GM19025 (cell line): ENCODE results near the gene IKBIP.
"Not testable (repeated sequence)": the region's sequence is repeated elsewhere in the genome, so short reads cannot be mapped to it uniquely, and the experiment has no call there.

Source experiments
- ATAC-seq: cut with Tn5 transposase; IDR thresholded peaks from one replicate; pipeline ENCODE4 v1.9.1; 2021; ENCODE audit warnings: mild to moderate bottlenecking, low read depth, moderate library complexity; ENCODE audit not compliant: unreplicated experiment

IKBIP gene

GRCh38 chr12:98579347-98579746, 65.2 kb downstream of the IKBIP start:
- no peak for ATAC-seq

GRCh38 chr12:98578821-98579220, 65.8 kb downstream of the IKBIP start:
- no peak for ATAC-seq

GRCh38 chr12:98578392-98578791, 66.2 kb downstream of the IKBIP start:
- no peak for ATAC-seq

- ATAC-seq, result not testable (repeated sequence)
Measured at GRCh38 chr12:98576795-98577194, 67.8 kb downstream of the IKBIP start.

GRCh38 chr12:98575013-98575412, 69.6 kb downstream of the IKBIP start:
- ATAC-seq, result no peak
